CD4-positive, alpha-beta T cell treated with Interleukin-4 for 4 hours (primary cell): ENCODE measurements around the gene CATSPER2.
"Not testable (repeated sequence)": the region's sequence is repeated elsewhere in the genome, so short reads cannot be mapped to it uniquely, and the experiment has no call there.

Source experiments
- DNase-seq: peaks from one replicate; pipeline ENCODE4 v3.0.0-alpha.2; 2020

The CATSPER2 gene

GRCh38 chr15:43648649-43649429 lies at the start of gene CATSPER2:
CATSPER2 (minus strand) TSS chr15:43648844; CDS start chr15:43648061, 783 bp downstream.
- no peak for DNase-seq

GRCh38 chr15:43693148-43694022 lies 44.7 kb upstream of the CATSPER2 start, which contains the start of gene CKMT1A:
CKMT1A (plus strand) TSS chr15:43693859; CDS start chr15:43694051, 192 bp downstream.
- DNase-seq = not testable (repeated sequence)

- DNase-seq = not testable (repeated sequence)
Measured at GRCh38 chr15:43692679-43693078, 44.0 kb upstream of the CATSPER2 start.

- DNase-seq = not testable (repeated sequence)
Measured at GRCh38 chr15:43689604-43690301, 41.1 kb upstream of the CATSPER2 start.

- not testable (repeated sequence) for DNase-seq
Measured at GRCh38 chr15:43674175-43674574, 25.5 kb upstream of the CATSPER2 start.

- DNase-seq = not testable (repeated sequence)
Measured at GRCh38 chr15:43666177-43666576, 17.5 kb upstream of the CATSPER2 start.

- DNase-seq = not testable (repeated sequence)
Measured at GRCh38 chr15:43663333-43663732, 14.7 kb upstream of the CATSPER2 start.

GRCh38 chr15:43662293-43662692 lies 13.6 kb upstream of the CATSPER2 start:
- DNase-seq = not testable (repeated sequence)

- not testable (repeated sequence) for DNase-seq
Measured at GRCh38 chr15:43659727-43660126, 11.1 kb upstream of the CATSPER2 start.

GRCh38 chr15:43649430-43649926 lies 834 bp upstream of the CATSPER2 start:
- not testable (repeated sequence) for DNase-seq

- DNase-seq = not testable (repeated sequence)
Measured at GRCh38 chr15:43638464-43639204, 10.0 kb downstream of the CATSPER2 start.

GRCh38 chr15:43626937-43627336 lies 21.7 kb downstream of the CATSPER2 start:
- DNase-seq = not testable (repeated sequence)

GRCh38 chr15:43625106-43625505 lies 23.5 kb downstream of the CATSPER2 start:
- no peak for DNase-seq

GRCh38 chr15:43622068-43622799 lies 26.4 kb downstream of the CATSPER2 start:
- not testable (repeated sequence) for DNase-seq

- DNase-seq = not testable (repeated sequence)
Measured at GRCh38 chr15:43618700-43619099, 29.9 kb downstream of the CATSPER2 start, which contains the start of gene STRC. STRC (minus strand) TSS chr15:43618800; CDS start chr15:43618722, 78 bp downstream.

- not testable (repeated sequence) for DNase-seq
Measured at GRCh38 chr15:43617750-43618149, 30.9 kb downstream of the CATSPER2 start.

GRCh38 chr15:43602233-43602632 lies 46.4 kb downstream of the CATSPER2 start:
- DNase-seq = not testable (repeated sequence)

GRCh38 chr15:43600200-43600599 lies 48.4 kb downstream of the CATSPER2 start:
- not testable (repeated sequence) for DNase-seq

GRCh38 chr15:43599131-43599530 lies 49.5 kb downstream of the CATSPER2 start:
- not testable (repeated sequence) for DNase-seq

GRCh38 chr15:43593328-43594190 lies 55.1 kb downstream of the CATSPER2 start, which contains the start of gene CKMT1B:
CKMT1B (plus strand) TSS chr15:43594027; CDS start chr15:43594219, 192 bp downstream.
- DNase-seq = not testable (repeated sequence)
